HG03135 (cell line): Measurements from ENCODE around the gene USP7.
"Not testable (repeated sequence)": the region's sequence is repeated elsewhere in the genome, so short reads cannot be mapped to it uniquely, and the experiment has no call there.

Experiments used
- ATAC-seq: cut with Tn5 transposase; IDR thresholded peaks from one replicate; pipeline ENCODE4 v1.9.1; 2021; ENCODE audit warnings: mild to moderate bottlenecking, moderate library complexity; ENCODE audit not compliant: unreplicated experiment

The USP7 gene

GRCh38 chr16:8975039-8975438 lies 11.3 kb upstream of the USP7 start:
- ATAC-seq = no peak

- no peak for ATAC-seq
Observed at GRCh38 chr16:8972843-8973586, 9.3 kb upstream of the USP7 start.

GRCh38 chr16:8971416-8971815 lies 7.7 kb upstream of the USP7 start:
- ATAC-seq = no peak

GRCh38 chr16:8969202-8969897 lies 5.6 kb upstream of the USP7 start:
- ATAC-seq = not testable (repeated sequence)

- not testable (repeated sequence) for ATAC-seq
Observed at GRCh38 chr16:8968054-8968453, 4.3 kb upstream of the USP7 start.

GRCh38 chr16:8967132-8967821 lies 3.6 kb upstream of the USP7 start:
- no peak for ATAC-seq

GRCh38 chr16:8966817-8967131 lies 3.1 kb upstream of the USP7 start:
- ATAC-seq = no peak

GRCh38 chr16:8964462-8964861 lies 756 bp upstream of the USP7 start:
- no peak for ATAC-seq

- peak; percentile 3 for ATAC-seq
Observed at GRCh38 chr16:8963010-8963820, 491 bp downstream of the USP7 start.

- peak; percentile 28 for ATAC-seq
Observed at GRCh38 chr16:8962393-8963009, 1.2 kb downstream of the USP7 start.

GRCh38 chr16:8961811-8962390 lies 1.8 kb downstream of the USP7 start:
- no peak for ATAC-seq

- no peak for ATAC-seq
Observed at GRCh38 chr16:8960788-8961109, 3.0 kb downstream of the USP7 start.

GRCh38 chr16:8959921-8960787 lies 3.6 kb downstream of the USP7 start:
- ATAC-seq = no peak

- no peak for ATAC-seq
Observed at GRCh38 chr16:8958344-8959167, 5.2 kb downstream of the USP7 start.

GRCh38 chr16:8957509-8958157 lies 6.1 kb downstream of the USP7 start:
- ATAC-seq = no peak

GRCh38 chr16:8957063-8957397 lies 6.7 kb downstream of the USP7 start:
- no peak for ATAC-seq

GRCh38 chr16:8956265-8957062 lies 7.2 kb downstream of the USP7 start:
- ATAC-seq = no peak

GRCh38 chr16:8955828-8956227 lies 7.9 kb downstream of the USP7 start:
- no peak for ATAC-seq
